Retinal pigment epithelial cell (primary cell): ENCODE data around the gene OR5H14.

Source experiments
- DNase-seq: peaks from one replicate; pipeline ENCODE4 v3.0.0-alpha.2; 2010; ENCODE audit warnings: low read depth
- H3K4me3 ChIP-seq: 2 replicates; pipeline ENCODE4 v1.5.1; 2011; ENCODE audit warnings: mild to moderate bottlenecking, low read length, control low read depth, moderate library complexity
- TF ChIP-seq, protein P1 (sequence below): conservative IDR thresholded peaks from 2 replicates; pipeline ENCODE4 v1.5.1; 2011; ENCODE audit warnings: low read depth, low read length, control low read depth, inconsistent platforms

Gene OR5H14

GRCh38 chr3:98147179-98147578, at the start of gene OR5H14:
Gene OR5H14 (plus strand): TSS chr3:98147479. CDS start chr3:98149386, 1,907 bp downstream.
- no peak for DNase-seq
- H3K4me3 ChIP-seq: no peak within 1 kb of the TSS
- TF ChIP-seq, protein P1, sequence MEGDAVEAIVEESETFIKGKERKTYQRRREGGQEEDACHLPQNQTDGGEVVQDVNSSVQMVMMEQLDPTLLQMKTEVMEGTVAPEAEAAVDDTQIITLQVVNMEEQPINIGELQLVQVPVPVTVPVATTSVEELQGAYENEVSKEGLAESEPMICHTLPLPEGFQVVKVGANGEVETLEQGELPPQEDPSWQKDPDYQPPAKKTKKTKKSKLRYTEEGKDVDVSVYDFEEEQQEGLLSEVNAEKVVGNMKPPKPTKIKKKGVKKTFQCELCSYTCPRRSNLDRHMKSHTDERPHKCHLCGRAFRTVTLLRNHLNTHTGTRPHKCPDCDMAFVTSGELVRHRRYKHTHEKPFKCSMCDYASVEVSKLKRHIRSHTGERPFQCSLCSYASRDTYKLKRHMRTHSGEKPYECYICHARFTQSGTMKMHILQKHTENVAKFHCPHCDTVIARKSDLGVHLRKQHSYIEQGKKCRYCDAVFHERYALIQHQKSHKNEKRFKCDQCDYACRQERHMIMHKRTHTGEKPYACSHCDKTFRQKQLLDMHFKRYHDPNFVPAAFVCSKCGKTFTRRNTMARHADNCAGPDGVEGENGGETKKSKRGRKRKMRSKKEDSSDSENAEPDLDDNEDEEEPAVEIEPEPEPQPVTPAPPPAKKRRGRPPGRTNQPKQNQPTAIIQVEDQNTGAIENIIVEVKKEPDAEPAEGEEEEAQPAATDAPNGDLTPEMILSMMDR: no peak

DNA sequence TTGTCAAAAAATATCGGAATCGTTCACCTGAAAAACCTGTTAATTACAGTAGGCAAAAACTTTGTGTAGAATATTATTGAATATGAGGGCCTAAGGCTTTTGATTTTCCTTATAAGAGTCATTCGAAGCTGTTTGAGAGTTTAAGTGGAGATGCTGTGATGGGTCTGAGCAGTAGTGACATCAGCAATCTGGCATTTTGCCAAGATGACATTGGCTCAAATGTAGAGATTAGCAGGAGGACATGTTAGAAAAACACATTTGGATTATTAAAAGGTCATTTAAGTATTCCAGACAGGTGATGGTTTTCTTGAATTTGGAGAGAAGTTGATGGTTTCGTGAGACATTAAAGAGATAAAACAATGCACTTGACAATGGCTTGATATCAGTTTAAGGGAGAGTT, 47.4 kb upstream of the OR5H14 start:
- DNase-seq: no peak
- no peak overlapping the region for H3K4me3 ChIP-seq
- TF ChIP-seq, protein P1: no peak

DNA sequence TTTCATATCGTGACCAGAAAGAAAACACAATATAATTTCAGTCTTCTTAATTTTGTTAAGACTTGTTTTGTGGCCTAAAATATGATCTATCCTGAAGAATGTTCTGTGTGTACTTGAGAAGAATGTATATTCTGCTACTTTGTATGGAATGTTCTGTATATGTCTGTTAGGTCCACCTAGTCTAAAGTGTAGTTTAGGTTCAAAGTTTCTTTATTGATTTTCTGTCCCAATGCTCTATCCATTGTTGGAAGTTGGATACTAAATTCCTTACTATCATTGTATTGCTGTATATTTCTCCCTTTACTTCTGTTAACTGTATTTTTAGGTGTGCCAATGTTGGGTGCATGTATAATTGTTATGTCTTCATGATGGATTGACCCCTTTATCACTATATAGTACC, 39.1 kb upstream of the OR5H14 start:
- no peak for DNase-seq
- no peak overlapping the region for H3K4me3 ChIP-seq
- TF ChIP-seq, protein P1: no peak

- DNase-seq: no peak
- TF ChIP-seq, protein P1: no peak
- H3K4me3 ChIP-seq: no peak overlapping the region
Measured at GRCh38 chr3:98109807-98110549, 37.3 kb upstream of the OR5H14 start.

DNA sequence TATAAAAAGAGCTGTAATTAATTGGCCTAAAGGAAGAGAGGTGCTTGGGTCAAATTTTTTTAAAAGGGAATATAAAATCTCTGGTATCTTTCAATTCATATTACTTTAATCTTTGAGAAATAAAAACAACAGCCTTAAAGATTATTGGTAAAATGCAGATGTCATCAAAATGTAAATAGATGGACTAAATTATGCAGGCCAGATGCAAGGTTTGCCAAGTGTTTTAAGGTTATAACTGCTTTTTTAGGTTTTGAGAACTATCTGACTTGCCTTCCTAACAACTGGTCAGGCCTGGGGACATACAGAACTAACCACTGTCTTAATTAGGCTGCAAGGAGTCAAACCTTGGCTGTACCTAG, 36.8 kb upstream of the OR5H14 start:
- no peak for DNase-seq
- H3K4me3 ChIP-seq: no peak overlapping the region
- TF ChIP-seq, protein P1: no peak

DNA sequence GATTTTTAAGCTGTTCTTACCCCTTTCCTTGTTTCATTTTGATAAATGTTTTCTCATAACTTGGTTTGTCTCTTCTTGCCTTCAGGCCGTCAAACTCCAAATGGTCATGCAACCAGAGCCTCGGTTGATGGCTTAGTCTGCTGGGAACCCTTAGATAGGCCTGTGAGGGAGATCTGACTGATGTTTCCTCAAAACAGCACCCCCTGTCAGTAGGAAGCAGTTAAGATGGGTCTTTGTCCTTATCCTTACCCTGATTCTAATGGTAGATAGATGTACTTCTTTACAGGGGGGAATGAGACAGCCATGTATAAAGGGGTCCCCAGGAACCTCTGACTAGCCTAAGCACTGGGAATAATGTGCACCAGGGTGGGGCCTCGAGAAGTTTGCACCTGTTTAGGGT, 33.0 kb upstream of the OR5H14 start:
- TF ChIP-seq, protein P1: no peak
- H3K4me3 ChIP-seq: no peak overlapping the region
- DNase-seq: no peak

DNA sequence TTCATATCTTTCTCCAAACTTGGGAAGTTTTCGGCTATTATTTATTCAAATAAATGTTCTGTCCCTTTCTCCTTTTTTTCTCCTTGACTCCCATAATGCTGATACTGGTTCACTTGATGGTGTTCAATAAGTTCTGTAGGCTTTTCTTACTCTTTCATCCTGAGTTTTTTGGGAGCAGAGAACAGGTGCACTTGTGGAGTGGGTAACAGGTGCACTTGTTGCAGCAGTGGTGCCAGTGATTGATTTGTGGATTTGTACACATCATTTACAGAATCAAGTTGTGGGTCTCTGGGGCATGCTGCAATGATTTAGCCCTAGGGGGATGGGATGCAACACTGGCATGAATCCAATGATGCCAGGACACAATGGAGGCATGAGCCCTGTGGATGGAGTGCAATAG, 31.6 kb upstream of the OR5H14 start:
- no peak for DNase-seq
- TF ChIP-seq, protein P1: no peak
- H3K4me3 ChIP-seq: no peak overlapping the region
